H1 (cell line): ENCODE measurements around the gene CLCN5. TPM values are rescaled to one million over a fixed set of nuclear protein-coding genes. Genes with fewer than 3 reads are reported as not detected.

Experiments used
- CTCF ChIA-PET: fragments of 300-600 bp; sonication (Branson Sonifier 250); formaldehyde crosslinking; loops from one replicate; lab custom pipeline; 2021; ENCODE audit not compliant: partially characterized antibody; lab: Charles Lee
- POLR2A ChIA-PET: fragments of 300-600 bp; sonication (Branson Sonifier 250); formaldehyde crosslinking; loops from one replicate; lab custom pipeline; 2021; ENCODE audit warnings: inconsistent platforms; ENCODE audit not compliant: partially characterized antibody; lab: Charles Lee
- DNase-seq, 2 experiments: peaks; one replicate each; pipeline versions ENCODE4 v3.0.0 to v3.0.0-alpha.2; 2010 to 2022; ENCODE audit warnings: low spot score in 2 of 2, low read depth in 1 of 2, mixed read lengths in 1 of 2
- FAIRE-seq: peaks from 2 replicates; lab custom pipeline; 2011; peaks lifted over from hg19 to GRCh38; lab: Jason Lieb, UNC
- H2AFZ ChIP-seq: 2 replicates; pipeline ENCODE4 v1.8.1; 2012; ENCODE audit warnings: low read length, inconsistent platforms
- H2AK5ac ChIP-seq: 2 replicates; pipeline ENCODE4 v1.6.1; 2013; ENCODE audit warnings: low read depth, low read length
- H2BK120ac ChIP-seq: replicated peaks from 2 replicates; pipeline ENCODE3; 2013; ENCODE audit warnings: low read depth, low read length, inconsistent platforms
- H2BK12ac ChIP-seq: 2 replicates; pipeline ENCODE4 v1.6.1; 2013; ENCODE audit warnings: low read depth, low read length
- H2BK15ac ChIP-seq: 2 replicates; pipeline ENCODE4 v1.6.1; 2013; ENCODE audit warnings: low read length
- H2BK20ac ChIP-seq: 2 replicates; pipeline ENCODE4 v1.6.1; 2013; ENCODE audit warnings: low read length
- H2BK5ac ChIP-seq: 2 replicates; pipeline ENCODE4 v1.6.1; 2013; ENCODE audit warnings: low read depth, low read length
- H3K14ac ChIP-seq: 2 replicates; pipeline ENCODE4 v1.6.1; 2013; ENCODE audit warnings: inconsistent platforms; ENCODE audit not compliant: insufficient read length
- H3K18ac ChIP-seq: 2 replicates; pipeline ENCODE4 v1.6.1; 2013; ENCODE audit warnings: low read length; ENCODE audit errors: extremely low read depth
- H3K23ac ChIP-seq: 2 replicates; pipeline ENCODE4 v1.6.1; 2013; ENCODE audit warnings: inconsistent platforms; ENCODE audit not compliant: insufficient read length
- H3K23me2 ChIP-seq: 2 replicates; pipeline ENCODE4 v1.6.1; 2013; ENCODE audit warnings: low read depth, low read length
- H3K27ac ChIP-seq: 2 replicates; pipeline ENCODE4 v1.6.1; 2011; ENCODE audit warnings: low read depth, low read length, inconsistent platforms
- H3K27me3 ChIP-seq, 4 experiments: replicated peaks in 1 of 4; 1 replicate in 1 of 4; 2 replicates in 3 of 4; pipeline versions ENCODE4 v1.6.1 to v1.8.1; 2011 to 2013; ENCODE audit warnings: low read length in 3 of 4, mild to moderate bottlenecking in 3 of 4, inconsistent platforms in 2 of 4, mixed read lengths in 2 of 4, moderate library complexity in 1 of 4; ENCODE audit not compliant: control insufficient read depth in 3 of 4, insufficient read depth in 3 of 4; ENCODE audit errors: extremely low read depth in 1 of 4
- H3K36me3 ChIP-seq, 4 experiments: 2 replicates each; pipeline versions ENCODE4 v1.6.1 to v1.8.1; 2011 to 2013; ENCODE audit warnings: mild to moderate bottlenecking in 4 of 4, low read length in 3 of 4, moderate library complexity in 2 of 4, control low read depth in 1 of 4, inconsistent platforms in 1 of 4; ENCODE audit not compliant: insufficient read depth in 4 of 4, control insufficient read depth in 2 of 4
- H3K4ac ChIP-seq: replicated peaks from 2 replicates; pipeline ENCODE3; 2013; ENCODE audit warnings: low read length, low read depth, mixed read lengths, inconsistent platforms; ENCODE audit not compliant: insufficient read length
- H3K4me1 ChIP-seq, 4 experiments: replicated peaks in 1 of 4; 1 replicate in 1 of 4; 2 replicates in 3 of 4; pipeline versions ENCODE4 v1.6.1 to v1.8.1; 2011 to 2013; ENCODE audit warnings: low read length in 3 of 4, inconsistent platforms in 2 of 4, mixed read lengths in 1 of 4; ENCODE audit not compliant: insufficient read depth in 4 of 4, control insufficient read depth in 3 of 4
- H3K4me2 ChIP-seq, 2 experiments: 2 replicates each; pipeline versions ENCODE4 v1.6.1 to v1.8.1; 2011 to 2013; ENCODE audit warnings: low read depth in 2 of 2, low read length in 2 of 2, control low read depth in 1 of 2, inconsistent platforms in 1 of 2, mild to moderate bottlenecking in 1 of 2; ENCODE audit not compliant: insufficient read depth in 1 of 2
- H3K4me3 ChIP-seq, 4 experiments: fragments of 200-600, 300-600 bp in 1 of 4; sonication (generic), shearing (Covaris generic), sonication (Bioruptor Twin) in 1 of 4; 2 replicates each; pipeline versions ENCODE4 v1.5.1 to v1.8.1; 2011 to 2016; ENCODE audit warnings: low read length in 4 of 4, low read depth in 3 of 4, control low read depth in 2 of 4, inconsistent platforms in 2 of 4, mild to moderate bottlenecking in 2 of 4, mixed read lengths in 1 of 4, moderate library complexity in 1 of 4; ENCODE audit not compliant: insufficient read depth in 2 of 4; ENCODE audit errors: extremely low read depth in 1 of 4
- H3K56ac ChIP-seq: replicated peaks from 2 replicates; pipeline ENCODE3; 2013; ENCODE audit warnings: low read depth, mild to moderate bottlenecking, mixed read lengths, low read length, inconsistent platforms; ENCODE audit not compliant: insufficient read length
- H3K79me1 ChIP-seq: 2 replicates; pipeline ENCODE4 v1.6.1; 2013; ENCODE audit warnings: low read depth, low read length, control low read depth
- H3K79me2 ChIP-seq, 2 experiments: 2 replicates each; pipeline versions ENCODE4 v1.6.1 to v1.8.1; 2012 to 2013; ENCODE audit warnings: low read length in 2 of 2, mild to moderate bottlenecking in 2 of 2, inconsistent platforms in 1 of 2; ENCODE audit not compliant: insufficient read depth in 2 of 2, control insufficient read depth in 1 of 2
- H3K9ac ChIP-seq, 4 experiments: replicated peaks in 1 of 4; 1 replicate in 1 of 4; 2 replicates in 3 of 4; pipeline versions ENCODE4 v1.6.1 to v1.8.1; 2011 to 2013; ENCODE audit warnings: low read depth in 3 of 4, low read length in 3 of 4, control low read depth in 2 of 4, mild to moderate bottlenecking in 2 of 4, moderate library complexity in 2 of 4, inconsistent platforms in 1 of 4; ENCODE audit errors: extremely low read depth in 1 of 4
- H3K9me3 ChIP-seq, 2 experiments: 2 replicates each; pipeline versions ENCODE4 v1.6.1 to v1.8.1; 2012 to 2013; ENCODE audit warnings: mild to moderate bottlenecking in 2 of 2, moderate library complexity in 2 of 2, control low read depth in 1 of 2, inconsistent platforms in 1 of 2, low read depth in 1 of 2, low read length in 1 of 2, mixed read lengths in 1 of 2; ENCODE audit not compliant: insufficient read depth in 2 of 2
- H4K20me1 ChIP-seq, 2 experiments: replicated peaks in 1 of 2; 2 replicates each; pipeline versions ENCODE3 to v1.8.1; 2011 to 2013; ENCODE audit warnings: inconsistent platforms in 2 of 2, low read length in 2 of 2, mild to moderate bottlenecking in 1 of 2; ENCODE audit not compliant: insufficient read depth in 2 of 2, control insufficient read depth in 1 of 2
- H4K5ac ChIP-seq: 2 replicates; pipeline ENCODE4 v1.6.1; 2013; ENCODE audit warnings: low read length, low read depth, mixed read lengths, inconsistent platforms; ENCODE audit not compliant: insufficient read length
- H4K8ac ChIP-seq: 2 replicates; pipeline ENCODE4 v1.8.0; 2013; ENCODE audit warnings: mild to moderate bottlenecking, moderate library complexity, low read length, inconsistent platforms; ENCODE audit not compliant: insufficient read depth; ENCODE audit errors: extremely low read depth
- H4K91ac ChIP-seq: replicated peaks from 2 replicates; pipeline ENCODE3; 2013; ENCODE audit warnings: low read length, mixed read lengths, inconsistent platforms; ENCODE audit not compliant: insufficient read length
- BCL11A ChIP-seq, 2 experiments: IDR thresholded peaks; one replicate each; pipeline ENCODE4 v1.6.1; 2011; ENCODE audit warnings: low read depth in 2 of 2, low read length in 2 of 2, mild to moderate bottlenecking in 2 of 2
- BRCA1 ChIP-seq: IDR thresholded peaks from 2 replicates; pipeline ENCODE4 v1.6.1; 2012; ENCODE audit warnings: low read depth, low read length, improper control_type of control experiment
- CBX8 ChIP-seq: fragments of 300-800, 300-1000 bp; sonication (generic); IDR thresholded peaks from 2 replicates; pipeline ENCODE4 v1.7.1; 2016; ENCODE audit warnings: low read depth, low read length, borderline replicate concordance
- EGR1 ChIP-seq: IDR thresholded peaks from 2 replicates; pipeline ENCODE4 v1.6.1; 2011; ENCODE audit warnings: low read depth, low read length, borderline replicate concordance
- EP300 ChIP-seq, 2 experiments: IDR thresholded peaks; 1 replicate in 1 of 2; 2 replicates in 1 of 2; pipeline ENCODE4 v1.6.1; 2011 to 2012; ENCODE audit warnings: low read depth in 2 of 2, low read length in 2 of 2, mild to moderate bottlenecking in 2 of 2, borderline replicate concordance in 1 of 2, inconsistent platforms in 1 of 2, moderate library complexity in 1 of 2
- PHF8 ChIP-seq: fragments of 200-600 bp; sonication (generic); conservative IDR thresholded peaks from 2 replicates; pipeline ENCODE4 v1.7.1; 2012; ENCODE audit warnings: low read depth, mild to moderate bottlenecking, inconsistent platforms, low read length, moderate library complexity
- POLR2A ChIP-seq, 2 experiments: IDR thresholded peaks; 1 replicate in 1 of 2; 2 replicates in 1 of 2; pipeline ENCODE4 v1.6.1; 2011; ENCODE audit warnings: low read depth in 2 of 2, low read length in 2 of 2, mild to moderate bottlenecking in 2 of 2; ENCODE audit errors: control extremely low read depth in 1 of 2
- RXRA ChIP-seq: IDR thresholded peaks from 2 replicates; pipeline ENCODE4 v1.6.1; 2011; ENCODE audit warnings: low read depth, mild to moderate bottlenecking, low read length, moderate library complexity; ENCODE audit not compliant: insufficient read depth
- SIN3A ChIP-seq, 2 experiments: IDR thresholded peaks in 1 of 2; conservative IDR thresholded peaks in 1 of 2; 2 replicates each; pipeline ENCODE4 v1.6.1; 2011 to 2012; ENCODE audit warnings: low read length in 2 of 2, improper control_type of control experiment in 1 of 2, low read depth in 1 of 2, mild to moderate bottlenecking in 1 of 2
- SIRT6 ChIP-seq: IDR thresholded peaks from one replicate; pipeline ENCODE4 v1.7.1; 2012; ENCODE audit warnings: low read length, inconsistent platforms
- SUZ12 ChIP-seq: fragments of 200-600 bp; sonication (generic); IDR thresholded peaks from 2 replicates; pipeline ENCODE4 v1.6.1; 2012; ENCODE audit warnings: mild to moderate bottlenecking, inconsistent platforms, low read length, moderate library complexity, mixed read lengths
- TAF7 ChIP-seq: optimal IDR thresholded peaks from 2 replicates; pipeline ENCODE3; 2011; ENCODE audit warnings: low read depth, mild to moderate bottlenecking, inconsistent platforms, low read length, moderate library complexity, borderline replicate concordance
- TCF12 ChIP-seq: IDR thresholded peaks from 2 replicates; pipeline ENCODE4 v1.6.1; 2011; ENCODE audit warnings: low read depth, mild to moderate bottlenecking, low read length
- TEAD4 ChIP-seq: IDR thresholded peaks from 2 replicates; pipeline ENCODE4 v1.6.1; 2012; ENCODE audit warnings: low read depth, low read length, inconsistent platforms, mixed read lengths
- WGBS, 2 experiments: shearing (Covaris generic) in 1 of 2; methylation state at CpG; one replicate each; pipeline versions ENCODE4 v1.1.6 to v1.1.7; 2013 to 2015; ENCODE audit warnings: low lambda C conversion rate in 2 of 2, mixed read lengths in 2 of 2, inconsistent platforms in 1 of 2, low coverage in 1 of 2, missing lambda C conversion rate in 1 of 2; ENCODE audit not compliant: insufficient replicate concordance in 2 of 2, insufficient coverage in 1 of 2, insufficient read length in 1 of 2; ENCODE audit errors: extremely low coverage in 1 of 2, missing lambda C conversion rate in 1 of 2; 5-methylcytosine and 5-hydroxymethylcytosine counted together
- polyA plus RNA-seq, 7 experiments: library from polyadenylated mRNA; depleted of rRNA in 3 of 7; stranded (reverse) in 5 of 7; unstranded in 2 of 7; fragments of >200 nt in 5 of 7; fragments of 200-250 nt in 2 of 7; gene quantifications; 1 replicate in 5 of 7; 2 replicates in 1 of 7; 4 replicates in 1 of 7; pipeline versions ENCODE4 v1.2.1 to v1.2.3, GENCODE V29; 2011 to 2013; ENCODE audit warnings: missing spikeins in 2 of 7, mixed read lengths in 2 of 7
- total RNA-seq: library from RNA; stranded (reverse); fragmentation: NEBNext Ultra II Directional; extraction: Animal tissue kit (Norgen Biotek cat#: 25700); gene quantifications from 2 replicates; pipeline ENCODE4 v1.2.1, GENCODE V29; 2021

Gene CLCN5
- total and polyA plus RNA-seq, 2 of the 8 experiments (the other 6 are each of a cell fraction or from before 2014, with no cell fraction given), result 4.2 to 9.7 TPM

DNA sequence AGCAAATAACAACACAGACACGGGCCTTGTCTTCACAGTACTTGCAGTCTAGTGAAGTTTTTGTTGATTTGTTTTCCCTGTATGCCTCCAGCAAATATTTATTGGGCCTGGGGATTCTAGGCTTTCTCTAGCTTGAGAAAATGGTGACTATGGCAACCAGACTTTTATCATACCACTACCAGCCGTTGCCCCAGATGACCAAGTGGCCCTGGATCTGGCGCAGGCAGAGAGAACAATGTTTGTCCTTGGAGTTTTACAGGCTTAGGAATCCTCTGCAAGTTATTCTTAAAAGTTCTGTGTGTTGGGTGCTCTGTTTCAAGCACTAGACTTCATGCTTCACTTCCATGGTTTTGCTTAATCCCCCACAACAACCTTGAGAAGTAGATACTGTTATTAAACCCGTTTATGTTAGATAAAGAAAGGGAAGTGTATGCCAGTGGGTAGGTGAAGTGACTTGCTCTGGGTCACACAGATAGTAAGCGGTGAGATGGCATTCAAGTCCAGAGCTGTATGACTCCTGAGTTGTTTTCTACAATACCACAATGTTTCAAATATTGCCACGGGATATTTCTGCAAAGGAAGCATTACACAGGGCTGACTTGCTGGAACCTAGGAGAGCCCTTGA is 183.8 kb downstream of the CLCN5 start:
- ChIA-PET CTCF (interaction anchor here (1.1 to 1.2 kb wide), 2 partner anchors 100 to 106 kb away, joined by 3 to 4 read pairs; no protein-coding TSS in a partner anchor), POLR2A (no interaction called here)
- no peaks in the 10 kb centered on the region for H3K36me3 ChIP-seq
- FAIRE-seq, result no peak
- no peak overlapping the region for H3K56ac ChIP-seq
- no peaks in the 10 kb centered on the region for H3K27me3 ChIP-seq
- H3K4me2 ChIP-seq, result no peak overlapping the region
- H2AFZ ChIP-seq, result no peak overlapping the region
- no peak overlapping the region for H3K4ac ChIP-seq
- no peaks in the 10 kb centered on the region for H3K79me1 ChIP-seq
- H2BK15ac ChIP-seq, result no peak overlapping the region
- H4K8ac ChIP-seq, result no peak overlapping the region
- peaks cover 0 to 10% (median 0%) of the 10 kb centered on the region in 4 experiments; a peak in 1 of 7 replicates for H3K4me1 ChIP-seq
- H2BK120ac ChIP-seq, result no peak overlapping the region
- H3K23me2 ChIP-seq, result no peaks in the 10 kb centered on the region
- no peaks in the 10 kb centered on the region for H4K20me1 ChIP-seq
- no peak overlapping the region for H4K91ac ChIP-seq
- H3K9me3 ChIP-seq, result no peaks in the 10 kb centered on the region
- no peak for DNase-seq
- H3K4me3 ChIP-seq, result no peak overlapping the region
- no peak overlapping the region for H2BK20ac ChIP-seq
- no peaks in the 10 kb centered on the region for H3K79me2 ChIP-seq
- H3K18ac ChIP-seq, result no peak overlapping the region
- H3K27ac ChIP-seq, result no peak overlapping the region
- H2AK5ac ChIP-seq, result no peak overlapping the region
- no peak overlapping the region for H3K9ac ChIP-seq
- no peak overlapping the region for H3K14ac ChIP-seq
- H2BK5ac ChIP-seq, result no peak overlapping the region
- H3K23ac ChIP-seq, result no peak overlapping the region
- H2BK12ac ChIP-seq, result no peak overlapping the region
- WGBS, 2 experiments, result 95% methylated on average over 6 of the region's 6 CpGs; no CpG with 5 or more reads in 1 of the 2 experiments
- H4K5ac ChIP-seq, result no peak overlapping the region
- TF ChIP-seq BCL11A (IDR thresholded peaks at IDR 0.05; ENCODE audit: low read depth in 2 of 2, low read length in 2 of 2) (no peak), TEAD4 (no peak), EGR1 (no peak), TAF7 (no peak), PHF8 (no peak), BRCA1 (no peak), CBX8 (no peak), SUZ12 (no peak), SIN3A (conservative IDR thresholded peaks at IDR 0.05 in 1 of 2, IDR thresholded peaks at IDR 0.05 in 1 of 2; ENCODE audit: low read depth in 1 of 2, low read length in 2 of 2) (no peak), SIRT6 (no peak), EP300 (IDR thresholded peaks at IDR 0.05; ENCODE audit: borderline replicate concordance in 1 of 2, low read depth in 2 of 2, low read length in 2 of 2) (no peak), TCF12 (no peak), POLR2A (IDR thresholded peaks at IDR 0.05; ENCODE audit: control extremely low read depth in 1 of 2, low read depth in 2 of 2, low read length in 2 of 2) (no peak), RXRA (no peak)
